HL-60 (cell line): ENCODE results near the gene SLC15A5.

Experiments
- POLR2AphosphoS5 ChIP-seq: IDR thresholded peaks from 2 replicates; pipeline ENCODE4 v1.6.1; 2012; ENCODE audit warnings: low read depth
- TF ChIP-seq, protein P1 (sequence below): IDR thresholded peaks from 2 replicates; pipeline ENCODE4 v1.6.1; 2012; ENCODE audit warnings: low read depth; ENCODE audit not compliant: insufficient replicate concordance

DNA sequence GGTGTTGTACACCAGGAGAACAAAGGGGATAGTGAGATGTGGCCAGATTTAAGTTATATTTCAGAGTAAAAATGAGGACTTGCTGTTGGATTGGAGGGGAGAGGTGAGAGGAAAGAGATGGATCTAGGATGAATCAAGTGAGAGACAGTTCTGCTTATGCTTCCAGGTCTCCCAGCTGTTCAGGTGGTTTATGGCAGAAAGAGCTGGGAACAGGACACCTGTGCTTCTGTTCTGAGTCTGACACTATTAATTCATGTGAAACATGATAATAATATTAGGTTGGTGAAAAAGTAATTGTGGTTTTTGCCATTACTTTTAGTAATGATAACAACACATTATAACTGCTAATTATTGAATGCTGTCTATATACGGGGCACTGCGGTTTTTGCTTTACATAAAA lies 55.7 kb downstream of the SLC15A5 start:
- TF ChIP-seq, protein P1, sequence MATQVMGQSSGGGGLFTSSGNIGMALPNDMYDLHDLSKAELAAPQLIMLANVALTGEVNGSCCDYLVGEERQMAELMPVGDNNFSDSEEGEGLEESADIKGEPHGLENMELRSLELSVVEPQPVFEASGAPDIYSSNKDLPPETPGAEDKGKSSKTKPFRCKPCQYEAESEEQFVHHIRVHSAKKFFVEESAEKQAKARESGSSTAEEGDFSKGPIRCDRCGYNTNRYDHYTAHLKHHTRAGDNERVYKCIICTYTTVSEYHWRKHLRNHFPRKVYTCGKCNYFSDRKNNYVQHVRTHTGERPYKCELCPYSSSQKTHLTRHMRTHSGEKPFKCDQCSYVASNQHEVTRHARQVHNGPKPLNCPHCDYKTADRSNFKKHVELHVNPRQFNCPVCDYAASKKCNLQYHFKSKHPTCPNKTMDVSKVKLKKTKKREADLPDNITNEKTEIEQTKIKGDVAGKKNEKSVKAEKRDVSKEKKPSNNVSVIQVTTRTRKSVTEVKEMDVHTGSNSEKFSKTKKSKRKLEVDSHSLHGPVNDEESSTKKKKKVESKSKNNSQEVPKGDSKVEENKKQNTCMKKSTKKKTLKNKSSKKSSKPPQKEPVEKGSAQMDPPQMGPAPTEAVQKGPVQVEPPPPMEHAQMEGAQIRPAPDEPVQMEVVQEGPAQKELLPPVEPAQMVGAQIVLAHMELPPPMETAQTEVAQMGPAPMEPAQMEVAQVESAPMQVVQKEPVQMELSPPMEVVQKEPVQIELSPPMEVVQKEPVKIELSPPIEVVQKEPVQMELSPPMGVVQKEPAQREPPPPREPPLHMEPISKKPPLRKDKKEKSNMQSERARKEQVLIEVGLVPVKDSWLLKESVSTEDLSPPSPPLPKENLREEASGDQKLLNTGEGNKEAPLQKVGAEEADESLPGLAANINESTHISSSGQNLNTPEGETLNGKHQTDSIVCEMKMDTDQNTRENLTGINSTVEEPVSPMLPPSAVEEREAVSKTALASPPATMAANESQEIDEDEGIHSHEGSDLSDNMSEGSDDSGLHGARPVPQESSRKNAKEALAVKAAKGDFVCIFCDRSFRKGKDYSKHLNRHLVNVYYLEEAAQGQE: no peak
- no peak for TF ChIP-seq POLR2AphosphoS5
